ENCODE measurements around the gene MCFD2.

GRCh38 chr2:46900381-46900780 is 15.2 kb downstream of the MCFD2 start:
- no peak for TF ChIP-seq CTCF (IDR thresholded peaks at IDR 0.05)
- TF ChIP-seq POLR2A (IDR thresholded peaks at IDR 0.05): no peak
